ENCODE measurements around the gene C6orf118.

- TF ChIP-seq CTCF (IDR thresholded peaks at IDR 0.05; ENCODE audit: poor library complexity) (no peak), EZH2 (IDR thresholded peaks at IDR 0.05; ENCODE audit: borderline replicate concordance) (no peak)
These were observed 48.9 kb downstream of the C6orf118 start for GRCh38 chr6:165260462-165260861.

Measured in hepatocyte (in vitro differentiated cells).